Fibroblast of lung (primary cell): ENCODE measurements around the gene DQX1.

Source experiments
- CTCF ChIP-seq, 2 donors: IDR thresholded peaks in 1 of 2; conservative IDR thresholded peaks in 1 of 2; 1 replicate in 1 of 2; 2 replicates in 1 of 2; pipeline ENCODE4 v1.5.1; 2011 to 2012; ENCODE audit warnings: low read length in 2 of 2, control low read depth in 1 of 2, inconsistent platforms in 1 of 2, low read depth in 1 of 2, mild to moderate bottlenecking in 1 of 2
- EZH2 ChIP-seq: IDR thresholded peaks from 2 replicates; pipeline ENCODE4 v1.5.1; 2012; ENCODE audit warnings: low read length, control low read depth, mild to moderate bottlenecking; ENCODE audit errors: missing control alignments

GRCh38 chr2:74524005-74524404, 2.0 kb downstream of the DQX1 start:
- TF ChIP-seq CTCF (conservative IDR thresholded peaks at IDR 0.05 in 1 of 2, IDR thresholded peaks at IDR 0.05 in 1 of 2; ENCODE audit: low read depth in 1 of 2, low read length in 2 of 2) (no peak), EZH2 (no peak)
